Measurements from ENCODE around the gene KCNK13. TPM values are rescaled to one million over a fixed set of nuclear protein-coding genes. Genes with fewer than 3 reads are reported as not detected.

The KCNK13 gene
- total and polyA plus RNA-seq, 2 of the 4 experiments (the other 2 are of a cell fraction): not detected

GRCh38 chr14:90042496-90043252, 19.1 kb upstream of the KCNK13 start:
- no peaks in the 10 kb centered on the region for H3K27me3 ChIP-seq (ENCODE audit: control insufficient read depth, insufficient read depth, low read length)
- no peak overlapping the region for H2BK5ac ChIP-seq (ENCODE audit: low read depth, low read length, poor library complexity, severe bottlenecking)
- BruUV-seq (replicated peaks): no TSS peak
- no peak for TF ChIP-seq MAFK (IDR thresholded peaks at IDR 0.05; ENCODE audit: low read depth, low read length)
- no peak for TF ChIP-seq ELK1 (IDR thresholded peaks at IDR 0.05; ENCODE audit: borderline replicate concordance, low read depth, low read length)
- peak; percentile 51; the same call in 1 of the 2 replicates for TF ChIP-seq CEBPB (IDR thresholded peaks at IDR 0.05; ENCODE audit: low read depth, low read length)
- no peak for TF ChIP-seq RAD21 (IDR thresholded peaks at IDR 0.05; ENCODE audit: low read length)
- no peak for TF ChIP-seq MXI1 (IDR thresholded peaks at IDR 0.05; ENCODE audit: borderline replicate concordance, low read depth, low read length)
- H3K79me1 ChIP-seq (ENCODE audit: low read depth in 1 of 2, low read length in 2 of 2): peaks cover 3 to 4% of the 10 kb centered on the region in 2 experiments; a peak in 2 of 4 replicates
- in situ Hi-C loops (cut with MboI; ENCODE audit: low sequenced_read_pairs): no loop called here
- H3K9me3 ChIP-seq (ENCODE audit: control insufficient read depth, insufficient read depth, low read length): no peaks in the 10 kb centered on the region
- dilution Hi-C loops (cut with HindIII; ENCODE audit: low sequenced_read_pairs, unreplicated experiment): no loop called here
- H3K4me3 ChIP-seq (ENCODE audit: insufficient read depth, low read depth, low read length): no peak overlapping the region
- POLR2A ChIA-PET (ENCODE audit: unreplicated experiment): no interaction called here
- H4K91ac ChIP-seq (ENCODE audit: insufficient read depth, low read depth, low read length): no peak overlapping the region
- peaks cover 13% of the 10 kb centered on the region for H3K36me3 ChIP-seq (ENCODE audit: control insufficient read depth, insufficient read depth, low read length)
- no peak overlapping the region for H2AFZ ChIP-seq (replicated peaks; ENCODE audit: low read length, poor library complexity)
- no peak overlapping the region for H4K5ac ChIP-seq (ENCODE audit: low read depth, low read length)
- intact Hi-C loops (cut with micrococcal nuclease): no loop called here
- WGBS, 2 experiments (ENCODE audit: extremely low coverage in 2 of 2, insufficient read length in 1 of 2): no CpG with 5 or more reads among the region's 9 CpGs
- H3K4ac ChIP-seq (ENCODE audit: low read depth, low read length): no peak overlapping the region
- H3K14ac ChIP-seq (replicated peaks; ENCODE audit: low read depth, low read length): no peak overlapping the region
- no peaks in the 10 kb centered on the region for H4K20me1 ChIP-seq (ENCODE audit: insufficient read depth, low read length)
- no peak for ATAC-seq (ENCODE audit: low read depth)
- no peaks in the 10 kb centered on the region for H3K4me1 ChIP-seq (ENCODE audit: control insufficient read depth, insufficient read depth, low read length)
- no peak overlapping the region for H3K27ac ChIP-seq (ENCODE audit: insufficient read depth, low read length)
- no peak overlapping the region for H2BK20ac ChIP-seq (ENCODE audit: low read depth, low read length)
- H3K4me2 ChIP-seq (ENCODE audit: low read depth, low read length): no peak overlapping the region
- H4K8ac ChIP-seq (ENCODE audit: low read depth in 2 of 2, low read length in 2 of 2): no peak overlapping the region
- no peak overlapping the region for H2AK5ac ChIP-seq (ENCODE audit: low read depth, low read length)
- H3K9ac ChIP-seq (ENCODE audit: low read depth, low read length): no peak overlapping the region
- CTCF ChIA-PET: no interaction called here
- no peak overlapping the region for H2BK120ac ChIP-seq (ENCODE audit: low read depth, low read length)
- H3K18ac ChIP-seq (ENCODE audit: low read depth, low read length): no peak overlapping the region
- H3K23ac ChIP-seq (ENCODE audit: low read depth, low read length): no peak overlapping the region
- H2BK15ac ChIP-seq (ENCODE audit: low read depth, low read length): no peak overlapping the region
- no peak for DNase-seq
- H3K56ac ChIP-seq (ENCODE audit: extremely low read depth, insufficient read depth, low read length): no peak overlapping the region
- no peak overlapping the region for H2AK9ac ChIP-seq (replicated peaks; ENCODE audit: low read depth, low read length, poor library complexity)
- peaks cover 6% of the 10 kb centered on the region; the same call in 1 of the 2 replicates for H3K9me1 ChIP-seq (ENCODE audit: insufficient read depth, low read length)
